CD4-positive, alpha-beta T cell (primary cell): ENCODE data around the gene LY6G6D. TPM values are rescaled to one million over a fixed set of nuclear protein-coding genes. Genes with fewer than 3 reads are reported as not detected.

Experiments used
- ATAC-seq: fragments of 200-7000 bp; cut with Tn5 transposase; one replicate; pipeline ENCODE4 v1.10.0; 2022; ENCODE audit warnings: mild to moderate bottlenecking; ENCODE audit not compliant: poor library complexity
- CTCF ChIA-PET: fragments of 350-600 bp; sonication (Branson Sonifier 250); formaldehyde crosslinking; loops from one replicate; lab custom pipeline; 2021; ENCODE audit warnings: antibody characterized with exemption, inconsistent platforms; lab: Charles Lee
- POLR2A ChIA-PET: fragments of 350-600 bp; sonication (Branson Sonifier 250); formaldehyde crosslinking; loops from one replicate; lab custom pipeline; 2021; ENCODE audit warnings: antibody characterized with exemption, inconsistent platforms; lab: Charles Lee
- DNase-seq, 14 experiments: peaks; one replicate each; pipeline ENCODE4 v3.0.0-alpha.2; 2013 to 2020; ENCODE audit warnings: mixed read lengths in 2 of 14
- H3K27ac ChIP-seq, 2 donors: one replicate each; pipeline versions ENCODE4 v1.5.1 to v1.7.0; 2013; ENCODE audit warnings: low read length in 2 of 2, low read depth in 1 of 2, mild to moderate bottlenecking in 1 of 2
- H3K27me3 ChIP-seq, 2 experiments: 1 replicate in 1 of 2; 2 replicates in 1 of 2; pipeline versions ENCODE4 v1.6.1 to v1.7.0; 2013; ENCODE audit warnings: low read length in 2 of 2, control low read depth in 1 of 2, mild to moderate bottlenecking in 1 of 2, moderate library complexity in 1 of 2; ENCODE audit not compliant: insufficient read depth in 2 of 2, control insufficient read depth in 1 of 2
- H3K36me3 ChIP-seq: one replicate; pipeline ENCODE4 v1.6.1; 2013; ENCODE audit warnings: low read length, control low read depth; ENCODE audit not compliant: insufficient read depth
- H3K4me1 ChIP-seq: one replicate; pipeline ENCODE4 v1.6.1; 2013; ENCODE audit warnings: low read length, control low read depth; ENCODE audit not compliant: insufficient read depth
- H3K4me3 ChIP-seq: one replicate; pipeline ENCODE4 v1.5.1; 2013; ENCODE audit warnings: mild to moderate bottlenecking, low read length, moderate library complexity
- H3K9me3 ChIP-seq, 2 experiments: 1 replicate in 1 of 2; 2 replicates in 1 of 2; pipeline versions ENCODE4 v1.6.1 to v1.7.0; 2013; ENCODE audit warnings: low read length in 2 of 2, mild to moderate bottlenecking in 2 of 2, control low read depth in 1 of 2, moderate library complexity in 1 of 2; ENCODE audit not compliant: control insufficient read depth in 1 of 2, insufficient read depth in 1 of 2
- H3K27ac Mint-ChIP-seq: one replicate; pipeline ENCODE4 v1.8.0; 2020; ENCODE audit warnings: mixed read lengths
- H3K27me3 Mint-ChIP-seq: one replicate; pipeline ENCODE4 v1.8.0; 2021; ENCODE audit warnings: mixed read lengths
- H3K36me3 Mint-ChIP-seq: one replicate; pipeline ENCODE4 v1.8.0; 2021; ENCODE audit warnings: low read depth, mixed read lengths
- H3K4me1 Mint-ChIP-seq: one replicate; pipeline ENCODE4 v1.8.0; 2021; ENCODE audit warnings: low read depth, mixed read lengths
- H3K4me3 Mint-ChIP-seq: one replicate; pipeline ENCODE4 v1.8.0; 2020; ENCODE audit warnings: mild to moderate bottlenecking, mixed read lengths
- H3K9me3 Mint-ChIP-seq: one replicate; pipeline ENCODE4 v1.8.0; 2020; ENCODE audit warnings: mixed read lengths
- CTCF ChIP-seq: fragments of 200-600 bp; IDR thresholded peaks from one replicate; pipeline ENCODE4 v1.8.0; 2022; ENCODE audit warnings: antibody characterized with exemption, mild to moderate bottlenecking
- intact Hi-C, 2 experiments: fragments of 100-400 bp; cut with DNase I in 1 of 2; cut with micrococcal nuclease in 1 of 2; formaldehyde crosslinking; loops; one replicate each; pipeline versions ENCODE4 v1.15.1 to v1.9.0; 2023 to 2025; cut with DNase I, micrococcal nuclease
- total RNA-seq, 174 experiments: library from RNA in 2 of 174; stranded (reverse) in 2 of 174; gene quantifications; one replicate each; pipeline ENCODE4 v1.2.3 and lab custom pipeline; 2021 to 2026

Gene LY6G6D
- total RNA-seq, 2 experiments from 2014 or later: not detected

GRCh38 chr6:31723980-31724691 is 9.0 kb downstream of the LY6G6D start:
- peaks cover 38% of the 10 kb centered on the region for H3K4me1 ChIP-seq
- H3K27ac ChIP-seq: no peak overlapping the region
- intact Hi-C loops: no loop called here
- Mint-ChIP-seq H3K27me3 (no peaks in the 10 kb centered on the region), H3K27ac (no peak overlapping the region), H3K4me1 (peaks cover 29% of the 10 kb centered on the region), H3K4me3 (no peak overlapping the region), H3K9me3 (no peaks in the 10 kb centered on the region), H3K36me3 (peaks cover 6% of the 10 kb centered on the region)
- H3K36me3 ChIP-seq: no peaks in the 10 kb centered on the region
- DNase-seq (no peak), ATAC-seq (no peak)
- H3K9me3 ChIP-seq: no peaks in the 10 kb centered on the region
- no peak overlapping the region for H3K4me3 ChIP-seq
- CTCF ChIA-PET: no interaction called here
- POLR2A ChIA-PET: interaction anchor here (1.4 kb wide), 1 partner anchor 21 kb away, joined by 4 read pairs; the partner anchor contains the start of gene ABHD16A
- no peak for TF ChIP-seq CTCF
- no peaks in the 10 kb centered on the region for H3K27me3 ChIP-seq

GRCh38 chr6:31725502-31726350 is 10.6 kb downstream of the LY6G6D start:
- Histone ChIP-seq H3K4me1 (peaks cover 52% of the 10 kb centered on the region), H3K4me3 (no peak overlapping the region), H3K36me3 (peaks cover 5% of the 10 kb centered on the region), H3K27ac (no peak overlapping the region), H3K27me3 (no peaks in the 10 kb centered on the region), H3K9me3 (no peaks in the 10 kb centered on the region)
- Mint-ChIP-seq H3K4me1 (peaks cover 42% of the 10 kb centered on the region), H3K36me3 (peaks cover 19% of the 10 kb centered on the region), H3K27me3 (no peaks in the 10 kb centered on the region), H3K9me3 (no peaks in the 10 kb centered on the region), H3K4me3 (no peak overlapping the region), H3K27ac (no peak overlapping the region)
- DNase-seq: peak in 1 of 14 experiments; percentile 13
- intact Hi-C loops: no loop called here
- ChIA-PET POLR2A (no interaction called here), CTCF (interaction anchor here (5.8 kb wide), 1 partner anchor 13 kb away, joined by 41 read pairs; the partner anchor contains the start of gene MSH5)
- no peak for ATAC-seq
- TF ChIP-seq CTCF: no peak

- H3K36me3 ChIP-seq: peaks cover 18% of the 10 kb centered on the region
- H3K4me3 ChIP-seq: no peak overlapping the region
- Mint-ChIP-seq H3K36me3 (peaks cover 32% of the 10 kb centered on the region), H3K27ac (peak overlapping the region; percentile 59), H3K4me3 (peak overlapping the region; percentile 80), H3K4me1 (peaks cover 50% of the 10 kb centered on the region), H3K9me3 (no peaks in the 10 kb centered on the region), H3K27me3 (no peaks in the 10 kb centered on the region)
- H3K27ac ChIP-seq: no peak overlapping the region
- ChIA-PET POLR2A (interaction anchor here (0.8 to 1.6 kb wide), 4 partner anchors 12 to 100 kb away, joined by 3 to 5 read pairs (median 3); partner anchors contain the start of genes ABHD16A, HSPA1B and LSM2), CTCF (interaction anchor here (1.0 to 5.8 kb wide), 4 partner anchors 12 to 103 kb away, joined by 3 to 41 read pairs (median 14); partner anchors contain the start of gene MSH5)
- intact Hi-C loops: no loop called here
- no peaks in the 10 kb centered on the region for H3K9me3 ChIP-seq
- peak in 5 of 14 experiments; percentile 17 to 69 (median 48) for DNase-seq
- no peak for TF ChIP-seq CTCF
- peak; percentile 6 for ATAC-seq
- peaks cover 55% of the 10 kb centered on the region for H3K4me1 ChIP-seq
- H3K27me3 ChIP-seq: no peaks in the 10 kb centered on the region
These were observed 12.0 kb downstream of the LY6G6D start for GRCh38 chr6:31727034-31727716.
